Immature natural killer cell (primary cell): Measurements from ENCODE around the gene GRK1. TPM values are rescaled to one million over a fixed set of nuclear protein-coding genes. Genes with fewer than 3 reads are reported as not detected.
A peak's percentile ranks its signal among the peaks of the same experiment; 100 is the strongest.

ENCODE experiments used
- DNase-seq, 3 donors: peaks; one replicate each; pipeline ENCODE4 v3.0.0; 2022; ENCODE audit warnings: mixed read lengths in 1 of 3
- H3K27ac Mint-ChIP-seq, 6 donors: one replicate each; pipeline ENCODE4 v1.8.0; 2020; ENCODE audit warnings: mixed read lengths in 6 of 6, mild to moderate bottlenecking in 5 of 6, inconsistent platforms in 4 of 6, moderate library complexity in 3 of 6
- H3K27me3 Mint-ChIP-seq, 3 donors: one replicate each; pipeline ENCODE4 v1.8.0; 2020 to 2021; ENCODE audit warnings: low read depth in 3 of 3, mild to moderate bottlenecking in 3 of 3, mixed read lengths in 3 of 3, moderate library complexity in 3 of 3, inconsistent platforms in 1 of 3
- H3K36me3 Mint-ChIP-seq, 3 donors: one replicate each; pipeline ENCODE4 v1.8.0; 2020; ENCODE audit warnings: mixed read lengths in 3 of 3, inconsistent platforms in 2 of 3, mild to moderate bottlenecking in 2 of 3
- H3K4me1 Mint-ChIP-seq, 2 donors: one replicate each; pipeline ENCODE4 v1.8.0; 2020; ENCODE audit warnings: inconsistent platforms in 2 of 2, mild to moderate bottlenecking in 2 of 2, mixed read lengths in 2 of 2, moderate library complexity in 1 of 2
- H3K4me3 Mint-ChIP-seq, 5 donors: one replicate each; pipeline ENCODE4 v1.8.0; 2020; ENCODE audit warnings: mild to moderate bottlenecking in 5 of 5, mixed read lengths in 5 of 5, inconsistent platforms in 3 of 5, moderate library complexity in 3 of 5
- H3K9me3 Mint-ChIP-seq, 6 donors: one replicate each; pipeline ENCODE4 v1.8.0; 2020; ENCODE audit warnings: mild to moderate bottlenecking in 6 of 6, mixed read lengths in 6 of 6, inconsistent platforms in 4 of 6, moderate library complexity in 3 of 6
- polyA plus RNA-seq, 3 donors: library from polyadenylated mRNA; unstranded; fragments of 300-500 nt; fragmentation: Illumina TruSeq; gene quantifications; one replicate each; pipeline ENCODE4 v1.2.3, GENCODE V29; 2021

Gene GRK1
- polyA plus RNA-seq, 3 donors from 2014 or later, result not detected

DNA sequence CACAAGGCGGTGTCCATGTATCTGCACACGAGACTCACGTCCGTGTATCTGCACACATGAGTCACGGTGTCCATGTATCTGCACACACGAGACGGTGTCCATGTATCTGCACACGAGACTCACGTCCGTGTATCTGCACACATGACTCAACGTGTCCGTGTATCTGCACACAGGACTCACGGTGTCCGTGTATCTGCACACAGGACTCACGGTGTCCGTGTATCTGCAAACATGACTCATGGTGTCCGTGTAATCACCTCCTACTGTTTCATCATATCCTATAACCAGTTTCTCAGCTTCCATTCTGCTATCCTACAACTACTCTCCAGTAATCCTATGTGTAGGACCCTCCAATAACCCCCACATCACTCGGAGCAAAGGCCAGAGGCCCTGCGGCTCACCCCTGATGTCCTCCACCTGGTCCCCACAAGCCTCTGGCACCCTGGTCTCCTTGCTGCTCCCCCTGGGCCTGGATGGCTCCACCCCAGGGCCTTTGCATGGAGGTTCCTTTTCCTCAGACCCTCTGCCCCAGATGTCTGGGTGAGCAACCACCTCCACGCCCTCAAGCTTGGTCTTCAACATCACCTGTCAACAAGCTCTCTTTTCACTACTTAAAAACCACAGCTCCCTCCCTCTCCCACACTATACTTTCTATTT is 89.5 kb downstream of the GRK1 start:
- H3K4me1 Mint-ChIP-seq, result peaks cover 14 to 17% of the 10 kb centered on the region in 2 donors
- no peak overlapping the region for H3K27ac Mint-ChIP-seq
- peaks cover 7 to 21% (median 14%) of the 10 kb centered on the region in 3 donors for H3K27me3 Mint-ChIP-seq
- DNase-seq, result no peak
- H3K36me3 Mint-ChIP-seq, result peaks cover 0 to 4% (median 0%) of the 10 kb centered on the region in 3 donors
- no peak overlapping the region for H3K4me3 Mint-ChIP-seq
- H3K9me3 Mint-ChIP-seq, result peaks cover 0 to 2% (median 0%) of the 10 kb centered on the region in 6 donors

DNA sequence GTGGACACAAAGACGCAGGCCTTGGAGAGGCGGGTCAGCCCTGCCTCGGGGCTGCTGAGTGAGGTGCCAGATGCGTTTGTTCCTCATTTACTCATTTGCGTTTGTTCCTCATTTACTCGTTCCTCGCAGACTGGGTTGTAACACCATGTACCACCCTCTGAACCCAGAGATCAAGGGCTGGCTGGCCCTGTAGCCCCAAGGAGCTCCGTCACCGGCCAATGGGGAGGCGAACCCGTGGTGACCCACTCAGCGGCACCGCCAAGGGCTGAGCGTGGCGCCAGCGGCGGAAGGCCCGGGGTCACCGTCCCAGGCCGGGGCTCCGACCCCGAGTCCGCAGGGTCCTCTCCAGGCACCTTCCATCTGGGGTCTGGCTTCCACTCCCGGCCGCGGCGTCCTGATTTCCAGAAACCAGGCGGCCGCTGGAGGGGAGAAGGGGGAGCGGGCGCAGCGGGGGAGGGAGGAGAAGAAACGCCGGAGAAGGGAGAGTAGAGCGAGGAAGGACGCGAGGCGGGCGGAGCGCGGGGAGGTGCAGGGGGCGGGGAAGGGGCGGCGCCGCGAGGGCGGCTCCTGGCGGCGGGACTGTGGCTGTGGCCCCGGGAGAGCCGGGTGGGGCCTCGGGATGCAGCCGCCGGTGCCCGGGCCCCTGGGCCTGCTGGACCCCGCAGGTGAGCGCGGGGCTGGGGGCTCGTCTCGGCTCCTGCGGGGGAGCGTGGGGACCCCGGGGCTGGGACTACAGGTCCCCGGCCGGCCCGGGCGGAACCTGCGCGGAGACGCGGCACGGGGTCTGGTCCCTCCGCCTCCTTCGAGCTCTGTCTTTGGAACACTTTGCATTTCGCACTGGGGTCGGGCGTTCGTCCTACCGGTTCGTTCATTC is 91.9 kb downstream of the GRK1 start, which contains the start of gene TMEM255B:
Gene TMEM255B, plus strand, starts transcription at position 576 of the 874 bp plus-strand sequence. Its CDS starts 44 bp downstream, at position 620.
- Mint-ChIP-seq H3K27me3 (peaks cover 13 to 24% (median 16%) of the 10 kb centered on the region in 3 donors), H3K9me3 (peaks cover 0 to 2% (median 0%) of the 10 kb centered on the region in 6 donors), H3K4me3 (peak within 1 kb of the TSS; percentile 88 to 95 (median 90)), H3K27ac (peak within 1 kb of the TSS in 2 of 6 donors; percentile 11 to 17), H3K36me3 (peaks cover 0 to 4% (median 0%) of the 10 kb centered on the region in 3 donors), H3K4me1 (peaks cover 14 to 17% of the 10 kb centered on the region in 2 donors)
- DNase-seq, result peak; percentile 41 to 51 (median 49)

DNA sequence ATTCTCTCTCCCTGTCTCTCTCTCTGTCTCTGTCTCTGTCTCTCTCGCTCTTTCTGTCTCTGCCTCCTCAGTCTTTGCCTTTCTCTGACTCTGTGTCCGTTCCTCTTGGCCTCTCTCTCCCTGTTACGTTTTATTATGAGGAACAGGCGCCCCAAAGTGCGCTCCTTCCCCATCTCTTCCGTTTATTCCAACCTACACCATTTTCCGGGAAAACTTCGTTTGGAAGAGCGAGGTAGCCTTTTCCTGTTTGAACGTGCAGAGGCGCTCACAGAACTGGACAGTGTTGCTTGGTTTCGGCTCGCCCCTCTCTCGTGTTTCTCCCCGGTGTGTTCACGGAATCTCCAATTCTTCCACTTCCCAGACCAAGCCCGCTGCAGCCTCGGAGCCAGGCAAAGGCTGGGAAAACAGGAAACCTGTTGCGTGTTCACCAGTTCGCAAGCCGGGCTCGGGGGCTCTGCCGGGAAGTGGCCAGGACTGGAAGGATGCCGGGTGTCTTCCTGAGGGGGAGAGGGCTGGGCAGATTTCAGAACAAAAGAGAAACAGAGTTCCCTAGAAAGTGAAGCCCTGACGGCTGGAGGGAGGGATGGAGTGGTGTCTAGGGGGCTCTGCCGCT is 92.6 kb downstream of the GRK1 start:
- Mint-ChIP-seq H3K27ac (peak overlapping the region in 2 of 6 donors; percentile 11 to 17), H3K9me3 (peaks cover 0 to 2% (median 0%) of the 10 kb centered on the region in 6 donors), H3K36me3 (peaks cover 0 to 4% (median 0%) of the 10 kb centered on the region in 3 donors), H3K27me3 (peaks cover 13 to 24% (median 16%) of the 10 kb centered on the region in 3 donors), H3K4me3 (peak overlapping the region; percentile 88 to 95 (median 90)), H3K4me1 (peaks cover 14 to 17% of the 10 kb centered on the region in 2 donors)
- no peak for DNase-seq

DNA sequence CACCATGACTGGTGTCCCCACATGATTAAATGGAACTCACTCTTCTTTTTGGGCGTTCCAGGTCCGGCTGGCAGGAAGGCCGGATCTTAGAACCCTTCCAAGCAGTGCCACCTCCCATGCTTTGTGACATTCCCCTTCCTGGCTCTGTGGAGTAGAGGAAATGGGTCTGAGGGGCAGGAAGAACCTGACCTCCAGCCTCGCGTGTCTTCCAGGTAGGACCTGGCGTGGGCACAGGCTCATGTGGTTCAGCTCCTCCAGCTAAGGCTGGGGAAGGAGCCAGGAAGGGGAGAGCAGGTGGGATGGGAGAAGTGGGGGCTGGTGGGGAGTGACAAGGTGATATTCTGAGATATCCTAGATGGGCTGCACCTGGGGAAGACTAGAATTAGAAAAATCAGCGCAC is 94.1 kb downstream of the GRK1 start:
- Mint-ChIP-seq H3K27me3 (peaks cover 12 to 26% (median 16%) of the 10 kb centered on the region in 3 donors), H3K9me3 (peaks cover 0 to 2% (median 0%) of the 10 kb centered on the region in 6 donors), H3K36me3 (peaks cover 0 to 4% (median 0%) of the 10 kb centered on the region in 3 donors), H3K4me3 (no peak overlapping the region), H3K27ac (no peak overlapping the region), H3K4me1 (peaks cover 14 to 17% of the 10 kb centered on the region in 2 donors)
- no peak for DNase-seq

DNA sequence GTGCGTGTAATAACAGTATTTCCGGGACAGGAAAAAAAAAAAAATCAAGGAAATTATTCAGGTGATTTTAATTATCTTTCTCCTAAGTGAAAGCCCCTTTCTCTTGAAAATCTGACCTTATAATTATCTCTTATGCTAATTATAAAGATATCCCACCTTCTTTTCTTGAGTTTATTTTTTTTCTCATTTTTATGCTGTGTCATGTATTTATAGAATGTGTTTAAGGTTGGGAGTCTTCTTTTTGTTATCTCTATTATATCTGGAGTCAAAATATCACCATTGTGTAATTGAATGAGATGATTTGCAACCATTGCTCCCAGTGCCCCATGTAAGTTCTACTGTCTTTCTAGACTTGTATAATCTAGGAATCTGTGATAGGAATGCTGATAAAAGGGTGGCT is 95.1 kb downstream of the GRK1 start:
- peaks cover 14 to 17% of the 10 kb centered on the region in 2 donors for H3K4me1 Mint-ChIP-seq
- peaks cover 0 to 4% (median 0%) of the 10 kb centered on the region in 3 donors for H3K36me3 Mint-ChIP-seq
- peaks cover 13 to 26% (median 16%) of the 10 kb centered on the region in 3 donors for H3K27me3 Mint-ChIP-seq
- peaks cover 0 to 2% (median 0%) of the 10 kb centered on the region in 6 donors for H3K9me3 Mint-ChIP-seq
- no peak overlapping the region for H3K27ac Mint-ChIP-seq
- DNase-seq, result no peak
- no peak overlapping the region for H3K4me3 Mint-ChIP-seq

DNA sequence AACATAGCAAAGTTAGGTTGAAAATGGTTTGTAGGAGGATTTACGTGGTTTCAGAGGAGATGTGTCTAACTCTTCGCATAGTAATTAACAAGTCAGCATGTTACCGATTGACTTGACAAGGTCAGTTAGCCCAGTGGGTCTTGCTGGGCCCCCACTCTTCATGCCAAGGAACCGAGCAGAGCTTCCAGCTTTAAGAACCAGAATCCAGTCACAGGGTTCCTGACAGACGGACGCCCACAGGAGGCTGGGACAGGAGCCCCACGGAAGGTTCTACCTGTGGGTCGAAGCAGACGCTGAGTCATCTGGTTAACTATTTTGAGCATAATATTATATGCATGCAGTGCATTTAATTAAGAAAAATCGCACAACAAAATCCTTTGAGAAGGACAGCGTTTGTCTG is 95.5 kb downstream of the GRK1 start:
- Mint-ChIP-seq H3K9me3 (peaks cover 0 to 2% (median 0%) of the 10 kb centered on the region in 6 donors), H3K27ac (no peak overlapping the region), H3K4me1 (peaks cover 14 to 17% of the 10 kb centered on the region in 2 donors), H3K27me3 (peaks cover 14 to 22% (median 16%) of the 10 kb centered on the region in 3 donors), H3K4me3 (no peak overlapping the region), H3K36me3 (peaks cover 0 to 4% (median 0%) of the 10 kb centered on the region in 3 donors)
- no peak for DNase-seq

DNA sequence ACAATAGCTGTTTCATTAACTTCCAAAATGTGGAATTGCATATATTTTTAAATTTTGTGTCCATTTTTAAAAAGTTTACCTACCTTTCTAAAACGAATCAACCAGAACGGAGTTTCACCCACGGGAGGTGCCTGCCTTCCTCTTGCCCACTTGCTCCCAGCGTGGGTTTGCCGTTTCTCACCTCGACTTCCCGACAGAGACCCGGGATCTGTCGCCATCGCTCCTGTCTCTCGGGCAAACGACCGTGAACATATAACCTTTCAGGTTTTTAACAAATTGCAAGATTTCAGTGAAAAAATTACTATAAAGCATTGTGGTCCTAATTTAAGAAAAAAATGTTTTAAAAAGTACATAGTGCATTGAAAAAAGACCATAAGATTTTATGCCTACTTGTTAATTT is 96.2 kb downstream of the GRK1 start:
- peaks cover 0 to 4% (median 0%) of the 10 kb centered on the region in 3 donors for H3K36me3 Mint-ChIP-seq
- peaks cover 12 to 15% of the 10 kb centered on the region in 2 donors for H3K4me1 Mint-ChIP-seq
- no peak overlapping the region for H3K4me3 Mint-ChIP-seq
- peaks cover 14 to 20% (median 14%) of the 10 kb centered on the region in 3 donors for H3K27me3 Mint-ChIP-seq
- no peak for DNase-seq
- peaks cover 0 to 2% (median 0%) of the 10 kb centered on the region in 6 donors for H3K9me3 Mint-ChIP-seq
- no peak overlapping the region for H3K27ac Mint-ChIP-seq

DNA sequence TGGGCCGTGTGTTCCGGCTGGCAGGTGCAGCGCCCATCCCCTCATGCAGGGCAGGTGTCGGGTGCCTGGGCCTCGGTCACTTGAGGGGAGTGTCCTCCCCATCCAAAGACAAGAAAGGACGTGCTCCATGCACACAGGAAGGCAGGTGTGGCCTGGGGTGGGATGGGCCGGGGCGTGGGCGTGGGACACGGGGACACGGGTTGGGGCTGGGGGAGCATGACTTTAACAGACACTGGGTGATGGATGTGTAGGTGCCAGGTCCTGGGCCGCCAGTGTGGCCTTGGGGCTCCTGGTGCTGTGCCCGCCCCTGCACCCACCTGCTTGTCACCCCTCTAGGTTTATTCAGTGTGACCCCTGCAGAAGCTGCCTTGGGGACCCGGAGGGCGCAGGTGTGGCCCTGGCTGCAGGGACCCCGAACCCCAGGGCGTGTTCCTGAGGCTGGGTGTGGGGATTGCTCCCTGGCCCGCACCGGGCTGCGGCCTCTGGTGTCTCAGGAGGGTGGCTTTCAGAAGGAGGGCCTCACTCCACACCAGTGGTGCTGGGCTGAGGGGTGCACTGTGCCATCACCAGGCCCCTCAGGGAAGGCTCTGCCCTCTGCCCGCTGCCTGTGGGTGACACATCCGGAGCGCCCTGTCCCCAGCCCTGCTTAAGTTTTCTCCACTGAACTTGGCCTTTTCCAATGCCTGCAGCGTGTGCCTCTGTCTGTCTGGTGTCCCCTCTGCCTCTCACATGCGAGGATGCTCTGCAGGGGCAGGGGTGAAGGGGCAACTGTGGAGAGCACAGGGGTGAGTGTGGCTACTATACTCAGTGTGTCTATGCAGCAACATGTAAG is 97.2 kb downstream of the GRK1 start:
- Mint-ChIP-seq H3K9me3 (peaks cover 0 to 2% (median 0%) of the 10 kb centered on the region in 6 donors), H3K27me3 (peaks cover 10 to 20% (median 14%) of the 10 kb centered on the region in 3 donors), H3K27ac (no peak overlapping the region), H3K36me3 (peaks cover 0 to 4% (median 0%) of the 10 kb centered on the region in 3 donors), H3K4me3 (no peak overlapping the region), H3K4me1 (peaks cover 8 to 10% of the 10 kb centered on the region in 2 donors)
- DNase-seq, result no peak

DNA sequence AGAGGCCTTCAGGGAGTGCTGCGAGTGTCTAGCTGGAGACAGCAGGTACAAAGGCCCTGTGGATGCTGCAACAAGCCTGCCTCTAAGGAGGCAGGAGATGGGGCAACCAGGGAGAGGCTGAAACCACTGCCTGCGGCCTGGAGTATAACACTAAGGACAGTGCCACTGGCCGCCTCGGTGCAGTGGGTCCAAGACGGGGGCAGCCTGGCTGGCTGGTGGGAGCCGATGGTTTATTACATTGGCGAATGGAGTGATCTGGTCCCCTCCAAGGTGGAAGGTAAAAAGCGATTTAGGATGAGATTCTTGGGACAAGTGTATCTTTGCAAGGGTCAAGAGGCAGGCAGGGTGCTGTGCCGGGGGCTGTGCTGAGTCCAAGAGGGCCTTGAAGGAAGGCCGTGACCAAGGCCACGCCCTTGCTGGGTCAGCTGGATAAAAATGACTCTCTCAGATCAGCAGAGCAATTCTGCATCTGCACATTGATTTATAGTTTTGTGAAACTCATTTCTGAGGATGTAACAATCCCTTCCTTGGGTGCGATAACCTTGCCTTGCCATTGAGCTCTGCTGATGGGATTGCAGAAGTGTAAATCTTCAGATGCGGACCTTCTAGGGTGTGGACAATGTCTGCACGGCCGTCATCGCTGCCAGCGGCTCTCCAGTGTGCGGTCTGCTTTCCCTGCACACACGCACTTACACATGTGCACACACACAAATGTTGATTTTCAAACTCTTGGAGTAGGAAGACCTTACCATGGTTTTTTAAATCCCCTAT is 98.0 kb downstream of the GRK1 start:
- Mint-ChIP-seq H3K4me1 (peaks cover 1 to 2% of the 10 kb centered on the region in 2 donors), H3K27me3 (peaks cover 3 to 20% (median 12%) of the 10 kb centered on the region in 3 donors), H3K36me3 (no peaks in the 10 kb centered on the region), H3K9me3 (no peaks in the 10 kb centered on the region), H3K27ac (no peak overlapping the region), H3K4me3 (no peak overlapping the region)
- DNase-seq, result no peak

DNA sequence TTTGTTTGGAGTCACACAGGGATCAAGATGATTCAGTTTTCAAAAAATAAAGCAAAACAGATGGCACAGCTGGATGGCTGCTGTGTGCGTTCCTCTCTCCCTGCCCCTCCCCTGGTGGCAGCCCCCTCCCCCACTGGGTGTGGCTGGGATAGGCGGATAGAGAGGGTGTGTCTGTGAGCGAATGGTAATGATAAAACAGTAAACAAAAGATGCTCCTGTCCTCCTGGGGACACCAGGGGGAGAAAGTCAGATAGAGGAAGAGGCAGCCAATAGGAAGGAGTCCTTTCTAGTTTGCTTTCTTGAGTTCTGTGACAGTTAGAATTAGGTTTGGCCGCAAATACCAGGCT is 98.5 kb downstream of the GRK1 start:
- no peaks in the 10 kb centered on the region for H3K36me3 Mint-ChIP-seq
- no peaks in the 10 kb centered on the region for H3K9me3 Mint-ChIP-seq
- H3K4me3 Mint-ChIP-seq, result no peak overlapping the region
- DNase-seq, result no peak
- H3K27me3 Mint-ChIP-seq, result peaks cover 2 to 17% (median 10%) of the 10 kb centered on the region in 3 donors
- no peak overlapping the region for H3K27ac Mint-ChIP-seq
- no peaks in the 10 kb centered on the region for H3K4me1 Mint-ChIP-seq

DNA sequence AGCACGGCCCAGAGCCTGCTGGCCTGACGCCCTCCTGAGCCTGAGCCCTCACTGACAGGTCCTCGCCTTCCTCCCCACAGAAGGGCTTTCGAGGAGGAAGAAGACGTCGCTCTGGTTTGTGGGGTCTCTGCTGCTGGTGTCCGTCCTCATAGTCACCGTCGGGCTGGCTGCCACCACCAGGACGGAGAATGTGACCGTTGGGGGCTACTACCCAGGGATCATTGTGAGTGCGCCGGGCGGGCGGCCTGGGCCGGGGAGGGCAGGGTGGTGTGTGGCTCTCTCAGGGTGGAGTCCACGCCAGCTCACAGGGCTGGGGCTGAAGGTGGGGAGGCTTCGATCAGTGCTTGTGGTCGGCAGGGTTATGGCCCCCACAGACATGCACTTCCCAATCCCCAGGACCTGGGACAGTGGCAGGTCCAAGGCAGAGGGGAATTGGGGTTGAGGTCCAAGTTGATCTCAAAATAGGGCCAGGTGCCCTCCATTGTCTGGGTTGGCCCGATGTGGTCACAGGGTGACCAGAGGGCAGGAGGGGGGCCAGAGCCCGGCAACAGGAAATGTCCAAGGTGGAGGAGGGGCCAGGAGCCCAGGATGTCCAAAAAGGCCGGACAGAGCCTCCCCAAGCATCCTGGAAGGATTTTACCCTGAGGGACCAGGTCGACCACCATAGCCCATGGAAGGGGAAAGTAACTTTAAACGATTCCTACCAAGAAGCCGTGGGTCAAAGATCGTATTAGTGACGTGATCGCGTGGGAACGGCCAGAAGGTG is 99.2 kb downstream of the GRK1 start:
- H3K9me3 Mint-ChIP-seq, result no peaks in the 10 kb centered on the region
- H3K4me3 Mint-ChIP-seq, result no peak overlapping the region
- peaks cover 2 to 11% (median 10%) of the 10 kb centered on the region in 3 donors for H3K27me3 Mint-ChIP-seq
- no peaks in the 10 kb centered on the region for H3K36me3 Mint-ChIP-seq
- H3K4me1 Mint-ChIP-seq, result no peaks in the 10 kb centered on the region
- DNase-seq, result no peak
- H3K27ac Mint-ChIP-seq, result no peak overlapping the region

DNA sequence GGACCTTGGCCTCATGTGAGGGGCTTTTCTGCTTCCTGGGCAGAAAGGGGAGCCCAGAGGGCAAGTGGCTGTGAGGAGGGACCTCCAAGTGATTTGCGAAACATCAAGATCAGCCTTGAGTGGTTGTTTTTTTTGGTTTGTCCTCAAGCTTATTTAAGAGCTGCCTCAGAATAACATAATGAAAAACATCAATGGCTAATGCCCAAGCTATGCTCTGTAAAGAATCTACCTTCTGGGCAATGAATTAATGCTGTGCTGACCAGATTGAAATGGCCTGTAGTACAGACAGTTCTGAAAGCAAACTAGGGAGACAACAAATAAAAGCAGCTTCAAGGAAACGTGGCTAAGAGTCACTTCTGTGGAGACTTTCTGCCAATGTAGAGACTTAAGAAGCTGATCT is 100.3 kb downstream of the GRK1 start:
- Mint-ChIP-seq H3K27ac (no peak overlapping the region), H3K27me3 (peaks cover 2 to 5% (median 3%) of the 10 kb centered on the region in 3 donors), H3K4me1 (peaks cover 0 to 5% of the 10 kb centered on the region in 2 donors), H3K4me3 (no peak overlapping the region), H3K9me3 (no peaks in the 10 kb centered on the region), H3K36me3 (no peaks in the 10 kb centered on the region)
- no peak for DNase-seq
